LoVo (cell line): ENCODE measurements around the gene HOXC13.

Source experiments
- DNase-seq: peaks from one replicate; pipeline ENCODE4 v3.0.0-alpha.2; 2016; ENCODE audit warnings: low spot score

The HOXC13 gene

DNA sequence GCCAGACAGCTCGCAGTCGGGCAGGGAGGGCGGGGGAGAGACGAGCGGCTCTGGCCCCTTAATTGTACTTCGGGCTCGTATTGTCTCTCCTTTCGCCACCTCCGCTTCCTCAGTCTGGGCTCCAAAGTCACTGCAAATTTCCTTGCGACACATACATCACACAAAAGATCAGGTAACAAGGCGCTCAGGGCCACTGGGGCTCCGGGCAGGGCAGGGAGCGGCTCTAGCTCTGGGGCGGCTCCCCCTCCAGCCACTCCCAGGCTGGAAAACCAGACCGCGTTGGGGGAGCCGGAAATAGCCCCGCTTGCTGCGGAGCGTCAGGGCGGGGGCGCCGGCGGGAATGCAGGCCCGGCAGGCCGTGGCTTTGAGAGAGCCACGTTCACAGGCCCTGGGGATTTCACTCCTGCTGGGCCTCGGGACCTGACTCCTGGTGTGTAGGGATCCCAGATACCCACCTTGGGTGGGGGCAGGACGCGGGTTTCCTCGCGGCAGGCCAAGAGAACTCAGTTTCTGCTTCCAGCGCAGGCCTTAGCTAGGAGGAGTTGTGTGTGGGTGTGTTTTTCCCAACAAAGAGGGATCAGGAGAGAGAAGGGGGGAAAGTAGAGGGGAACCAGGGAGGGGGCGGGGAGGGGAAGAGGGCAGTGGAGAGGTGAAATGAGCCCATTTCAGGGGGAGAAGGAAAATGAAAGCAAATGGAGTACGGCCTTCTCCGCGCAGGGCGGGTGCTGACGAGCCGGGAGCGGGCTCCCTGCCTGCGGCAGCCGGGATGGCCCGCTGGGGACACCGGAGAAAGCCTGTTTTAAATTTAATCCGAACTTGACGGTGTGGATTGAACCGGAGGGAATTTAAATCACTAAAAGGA, 57.0 kb downstream of the HOXC13 start:
- DNase-seq, result peak; percentile 96
